Parathyroid adenoma (tissue), 2 donors: ENCODE data around the gene VWA8.

Experiments
- H2AFZ ChIP-seq: fragments of 300-600 bp; sonication (generic); one replicate; pipeline ENCODE4 v1.7.0; 2017; ENCODE audit warnings: antibody characterized with exemption, mild to moderate bottlenecking
- H3K27ac ChIP-seq: fragments of 300-600 bp; sonication (generic); one replicate; pipeline ENCODE4 v1.7.0; 2017
- H3K27me3 ChIP-seq: fragments of 300-600 bp; sonication (generic); one replicate; pipeline ENCODE4 v1.7.0; 2017; ENCODE audit warnings: low read length; ENCODE audit not compliant: control insufficient read depth, insufficient read depth
- H3K36me3 ChIP-seq: fragments of 300-600 bp; sonication (generic); one replicate; pipeline ENCODE4 v1.7.0; 2017; ENCODE audit warnings: low read length; ENCODE audit not compliant: control insufficient read depth, insufficient read depth
- H3K4me1 ChIP-seq: fragments of 300-600 bp; sonication (generic); one replicate; pipeline ENCODE4 v1.7.0; 2017; ENCODE audit warnings: control low read depth
- H3K4me2 ChIP-seq: fragments of 300-600 bp; sonication (generic); one replicate; pipeline ENCODE4 v1.7.0; 2017; ENCODE audit warnings: low read length
- H3K4me3 ChIP-seq: fragments of 300-600 bp; sonication (generic); one replicate; pipeline ENCODE4 v1.7.0; 2017; ENCODE audit warnings: low read depth, low read length
- H3K79me2 ChIP-seq: fragments of 300-600 bp; sonication (generic); one replicate; pipeline ENCODE4 v1.7.0; 2017; ENCODE audit warnings: control low read depth
- H3K9ac ChIP-seq: fragments of 300-600 bp; sonication (generic); one replicate; pipeline ENCODE4 v1.7.0; 2017; ENCODE audit warnings: mild to moderate bottlenecking
- H3K9me3 ChIP-seq: fragments of 300-600 bp; sonication (generic); one replicate; pipeline ENCODE4 v1.7.0; 2017; ENCODE audit warnings: low read length; ENCODE audit not compliant: control insufficient read depth
- TF ChIP-seq, protein P1 (sequence below): fragments of 300-600 bp; sonication (generic); IDR thresholded peaks from one replicate; pipeline ENCODE4 v1.7.0; 2017; ENCODE audit warnings: antibody characterized with exemption, mild to moderate bottlenecking
- donor health status: primary hyperparathyroidism.

Gene VWA8

DNA sequence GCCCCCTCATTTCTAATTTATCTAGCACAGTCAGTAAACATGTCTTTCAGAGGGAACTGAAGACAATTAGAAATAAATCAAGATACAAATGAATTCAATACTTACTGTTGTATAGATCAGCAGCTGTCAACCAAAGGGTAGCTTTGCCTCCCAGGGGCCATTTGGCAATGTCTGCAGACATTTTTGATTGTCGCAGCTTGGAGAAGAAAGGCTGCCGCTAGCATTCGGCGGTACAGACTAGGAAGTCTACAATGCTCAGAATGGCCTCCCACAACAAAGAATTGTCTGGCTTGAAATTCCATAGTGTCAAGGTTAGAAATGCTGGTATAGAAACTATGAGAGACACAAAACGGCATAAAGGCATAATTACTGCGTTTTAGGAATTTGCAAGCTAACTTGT lies 412.0 kb downstream of the VWA8 start:
- Histone ChIP-seq H3K27me3 (no peaks in the 10 kb centered on the region), H2AFZ (no peak overlapping the region), H3K9ac (no peak overlapping the region), H3K79me2 (no peaks in the 10 kb centered on the region), H3K9me3 (no peaks in the 10 kb centered on the region), H3K36me3 (no peaks in the 10 kb centered on the region), H3K4me2 (no peak overlapping the region), H3K27ac (no peak overlapping the region), H3K4me3 (no peak overlapping the region), H3K4me1 (no peaks in the 10 kb centered on the region)
- TF ChIP-seq, protein P1, sequence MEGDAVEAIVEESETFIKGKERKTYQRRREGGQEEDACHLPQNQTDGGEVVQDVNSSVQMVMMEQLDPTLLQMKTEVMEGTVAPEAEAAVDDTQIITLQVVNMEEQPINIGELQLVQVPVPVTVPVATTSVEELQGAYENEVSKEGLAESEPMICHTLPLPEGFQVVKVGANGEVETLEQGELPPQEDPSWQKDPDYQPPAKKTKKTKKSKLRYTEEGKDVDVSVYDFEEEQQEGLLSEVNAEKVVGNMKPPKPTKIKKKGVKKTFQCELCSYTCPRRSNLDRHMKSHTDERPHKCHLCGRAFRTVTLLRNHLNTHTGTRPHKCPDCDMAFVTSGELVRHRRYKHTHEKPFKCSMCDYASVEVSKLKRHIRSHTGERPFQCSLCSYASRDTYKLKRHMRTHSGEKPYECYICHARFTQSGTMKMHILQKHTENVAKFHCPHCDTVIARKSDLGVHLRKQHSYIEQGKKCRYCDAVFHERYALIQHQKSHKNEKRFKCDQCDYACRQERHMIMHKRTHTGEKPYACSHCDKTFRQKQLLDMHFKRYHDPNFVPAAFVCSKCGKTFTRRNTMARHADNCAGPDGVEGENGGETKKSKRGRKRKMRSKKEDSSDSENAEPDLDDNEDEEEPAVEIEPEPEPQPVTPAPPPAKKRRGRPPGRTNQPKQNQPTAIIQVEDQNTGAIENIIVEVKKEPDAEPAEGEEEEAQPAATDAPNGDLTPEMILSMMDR, result no peak

DNA sequence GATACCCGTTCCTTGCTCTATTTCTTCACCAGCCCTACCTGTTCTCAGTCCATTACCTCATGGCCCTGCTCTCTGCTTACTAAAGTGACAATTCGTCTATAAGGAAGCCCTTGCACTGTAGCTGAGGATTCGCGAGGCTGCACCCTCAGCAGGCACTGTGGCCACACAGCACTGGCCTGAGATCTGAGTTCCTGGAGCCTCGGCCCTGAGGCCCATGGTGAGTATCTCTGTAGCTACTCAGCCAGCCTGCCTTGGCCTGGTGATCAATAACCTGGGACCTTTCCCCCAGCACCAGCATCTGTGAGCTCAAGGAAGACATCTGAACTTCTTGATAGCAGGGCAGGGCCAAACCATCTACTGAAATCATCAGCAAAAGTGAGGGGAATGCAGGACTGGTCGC lies 412.9 kb downstream of the VWA8 start:
- H3K36me3 ChIP-seq, result no peaks in the 10 kb centered on the region
- H3K4me3 ChIP-seq, result no peak overlapping the region
- TF ChIP-seq, protein P1, result no peak
- no peaks in the 10 kb centered on the region for H3K79me2 ChIP-seq
- H3K9me3 ChIP-seq, result no peaks in the 10 kb centered on the region
- no peak overlapping the region for H3K27ac ChIP-seq
- no peak overlapping the region for H3K4me2 ChIP-seq
- H3K27me3 ChIP-seq, result no peaks in the 10 kb centered on the region
- H3K4me1 ChIP-seq, result no peaks in the 10 kb centered on the region
- no peak overlapping the region for H2AFZ ChIP-seq
- no peak overlapping the region for H3K9ac ChIP-seq

DNA sequence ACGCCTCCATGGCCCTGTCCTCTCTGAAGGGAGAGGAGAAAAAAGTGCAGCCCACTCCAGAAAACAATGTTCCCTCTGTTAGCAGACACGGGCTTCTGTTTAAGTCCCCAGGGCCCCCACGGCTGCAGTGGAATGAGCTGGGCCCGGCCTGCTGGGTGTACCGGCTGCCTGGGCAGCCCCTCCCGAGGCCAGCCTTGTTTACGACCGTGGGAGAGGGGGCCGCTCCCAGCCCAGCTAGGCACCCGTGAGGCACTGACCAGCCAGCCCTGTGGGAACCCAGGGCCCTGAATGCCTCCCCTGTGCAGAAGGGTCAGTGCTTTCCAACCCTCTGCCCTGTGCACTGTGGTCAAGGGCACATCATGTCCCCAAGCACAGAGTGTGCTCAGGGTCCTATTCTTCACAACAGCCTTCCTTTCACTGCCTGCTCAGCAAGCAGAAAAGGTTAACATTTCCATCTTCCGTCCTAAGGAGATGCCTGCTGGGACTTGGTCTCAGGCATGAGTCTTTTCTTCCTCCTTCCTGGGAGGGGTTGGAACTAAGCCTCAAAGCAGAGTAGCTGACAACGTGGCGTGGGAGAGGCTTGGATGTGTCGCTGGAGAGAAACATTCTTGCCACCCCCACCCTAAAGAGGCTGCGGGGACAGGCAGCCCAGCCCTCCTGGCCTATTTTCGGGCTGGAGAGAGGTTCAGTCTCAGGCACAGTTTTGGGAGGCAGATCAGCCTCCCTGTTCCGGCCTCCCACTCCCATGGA lies 413.5 kb downstream of the VWA8 start:
- no peak overlapping the region for H3K27ac ChIP-seq
- H2AFZ ChIP-seq, result no peak overlapping the region
- no peak overlapping the region for H3K9ac ChIP-seq
- no peaks in the 10 kb centered on the region for H3K27me3 ChIP-seq
- H3K4me3 ChIP-seq, result no peak overlapping the region
- no peaks in the 10 kb centered on the region for H3K4me1 ChIP-seq
- no peaks in the 10 kb centered on the region for H3K9me3 ChIP-seq
- no peaks in the 10 kb centered on the region for H3K79me2 ChIP-seq
- H3K4me2 ChIP-seq, result no peak overlapping the region
- no peaks in the 10 kb centered on the region for H3K36me3 ChIP-seq
- TF ChIP-seq, protein P1, result no peak

DNA sequence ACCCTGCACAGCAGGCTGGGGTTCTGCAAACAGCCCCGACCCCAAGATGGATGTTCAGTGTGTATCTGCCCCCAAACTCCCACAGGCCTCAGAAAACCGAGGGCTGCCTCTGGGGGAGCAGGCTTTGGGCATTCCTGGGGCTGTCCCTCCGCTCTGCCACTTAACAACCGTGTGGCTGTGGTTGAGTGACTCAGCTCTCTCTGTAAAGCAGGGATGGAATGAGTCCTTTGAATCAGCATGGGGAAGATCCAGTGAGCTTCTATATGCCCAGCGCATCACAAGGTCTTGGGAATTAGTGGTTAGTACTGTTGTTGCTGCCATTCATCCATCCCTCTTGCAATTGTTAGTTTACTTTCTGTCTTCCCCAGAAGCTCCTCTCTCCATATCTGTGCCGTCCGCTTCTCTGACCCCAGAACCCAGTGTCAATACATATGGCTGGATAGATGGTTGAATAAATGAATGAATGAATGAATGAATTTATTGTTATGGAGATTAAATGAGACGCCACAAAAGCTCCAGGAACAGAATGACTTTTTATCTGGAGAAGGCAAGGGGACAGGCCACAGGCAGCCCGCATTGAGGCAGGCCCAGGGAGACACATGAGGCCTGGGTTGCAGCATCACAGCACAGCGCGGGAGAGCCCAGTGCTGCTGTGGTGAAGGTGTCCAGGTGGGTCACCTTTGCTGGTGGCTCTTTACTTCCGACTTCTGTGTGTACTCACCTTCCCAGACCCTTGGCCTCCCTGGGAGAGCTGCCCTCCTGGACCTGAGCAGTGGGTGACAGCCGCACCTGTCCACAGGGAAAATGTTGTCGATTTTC lies 414.3 kb downstream of the VWA8 start:
- H3K27ac ChIP-seq, result no peak overlapping the region
- TF ChIP-seq, protein P1, result no peak
- H3K4me1 ChIP-seq, result no peaks in the 10 kb centered on the region
- no peaks in the 10 kb centered on the region for H3K79me2 ChIP-seq
- no peaks in the 10 kb centered on the region for H3K27me3 ChIP-seq
- H3K9me3 ChIP-seq, result no peaks in the 10 kb centered on the region
- no peaks in the 10 kb centered on the region for H3K36me3 ChIP-seq
- H3K4me3 ChIP-seq, result no peak overlapping the region
- no peak overlapping the region for H3K9ac ChIP-seq
- no peak overlapping the region for H3K4me2 ChIP-seq
- no peak overlapping the region for H2AFZ ChIP-seq
